Fibroblast of skin of left biceps (primary cell): ENCODE results near the gene GMDS.

Experiments
- DNase-seq, 2 experiments: peaks; one replicate each; pipeline ENCODE4 v3.0.0-alpha.2; 2013; ENCODE audit warnings: low read depth in 2 of 2

The GMDS gene

GRCh38 chr6:1591243-1591642 lies 654.2 kb downstream of the GMDS start:
- DNase-seq = no peak

DNA sequence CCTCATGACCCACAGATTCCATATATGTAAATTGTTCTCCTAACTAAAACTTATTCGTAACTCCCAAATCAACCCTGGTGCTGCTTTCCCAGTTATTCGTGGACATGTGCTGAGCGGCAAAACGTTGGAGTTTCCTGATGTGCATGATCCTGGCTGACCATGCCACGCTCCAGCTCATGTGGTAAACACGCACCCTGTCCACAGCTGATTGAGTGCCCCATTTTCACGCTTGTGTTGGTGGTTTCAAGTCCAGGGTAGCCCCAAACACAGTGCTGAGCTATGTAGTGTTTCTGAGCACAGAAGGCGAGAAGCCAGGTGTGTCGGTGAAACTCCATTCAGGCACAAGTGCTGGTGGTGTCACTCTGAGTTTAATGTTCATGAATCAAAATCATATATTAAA lies 654.8 kb downstream of the GMDS start:
- no peak for DNase-seq

GRCh38 chr6:1589208-1589607 lies 656.2 kb downstream of the GMDS start:
- no peak for DNase-seq

- DNase-seq = no peak
These were observed 657.4 kb downstream of the GMDS start for GRCh38 chr6:1587977-1588376.

GRCh38 chr6:1587546-1587945 lies 657.9 kb downstream of the GMDS start:
- DNase-seq = no peak

DNA sequence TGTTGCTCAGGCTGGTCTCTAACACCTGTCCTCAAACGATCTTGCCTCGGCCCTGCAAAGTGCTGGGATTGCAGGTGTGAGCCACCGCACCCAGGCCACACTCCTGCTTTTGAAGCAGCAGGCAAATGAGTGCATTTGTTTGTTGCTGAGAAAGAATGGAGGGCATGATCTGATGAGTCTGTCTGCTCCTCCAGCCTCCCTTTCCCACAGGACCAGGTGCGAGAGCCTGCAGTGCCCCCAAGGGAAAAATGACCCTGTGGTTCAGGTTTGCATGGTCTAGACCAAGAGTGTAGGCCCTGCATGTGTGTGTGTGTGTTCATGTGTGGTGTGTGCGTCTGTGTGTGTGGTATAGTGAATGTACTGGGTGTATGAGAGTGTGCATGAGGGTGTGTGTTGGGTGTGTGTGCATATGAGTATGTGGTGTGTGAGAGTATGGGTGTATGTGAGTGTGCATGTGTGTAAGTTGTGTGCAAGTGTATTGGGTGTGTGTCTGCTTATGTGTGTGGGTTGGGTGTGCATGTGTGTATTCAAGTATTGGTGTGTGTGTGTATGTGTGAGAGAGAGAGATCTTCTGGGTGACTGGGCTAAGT lies 658.4 kb downstream of the GMDS start:
- DNase-seq = no peak

- DNase-seq = no peak
These were observed 659.1 kb downstream of the GMDS start for GRCh38 chr6:1586256-1586655.

DNA sequence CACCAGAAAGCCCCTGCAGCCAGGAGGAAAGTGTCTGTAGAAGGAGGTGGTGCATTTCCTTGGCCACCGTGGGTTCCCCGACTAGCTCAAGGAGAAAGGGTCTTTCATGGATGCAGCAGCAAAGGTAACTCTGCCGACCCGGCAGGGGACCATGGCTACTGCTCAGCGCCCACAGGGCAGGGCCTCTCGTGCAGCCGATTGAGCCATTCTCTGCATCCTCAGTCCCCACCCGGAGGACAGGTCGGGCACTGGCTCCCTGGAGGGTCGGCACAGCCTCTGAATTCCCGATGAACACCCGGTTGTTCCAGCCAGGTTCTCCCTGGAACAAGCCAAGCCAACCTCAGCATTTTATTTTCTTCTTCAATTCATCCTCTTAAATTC lies 659.7 kb downstream of the GMDS start:
- DNase-seq = no peak

DNA sequence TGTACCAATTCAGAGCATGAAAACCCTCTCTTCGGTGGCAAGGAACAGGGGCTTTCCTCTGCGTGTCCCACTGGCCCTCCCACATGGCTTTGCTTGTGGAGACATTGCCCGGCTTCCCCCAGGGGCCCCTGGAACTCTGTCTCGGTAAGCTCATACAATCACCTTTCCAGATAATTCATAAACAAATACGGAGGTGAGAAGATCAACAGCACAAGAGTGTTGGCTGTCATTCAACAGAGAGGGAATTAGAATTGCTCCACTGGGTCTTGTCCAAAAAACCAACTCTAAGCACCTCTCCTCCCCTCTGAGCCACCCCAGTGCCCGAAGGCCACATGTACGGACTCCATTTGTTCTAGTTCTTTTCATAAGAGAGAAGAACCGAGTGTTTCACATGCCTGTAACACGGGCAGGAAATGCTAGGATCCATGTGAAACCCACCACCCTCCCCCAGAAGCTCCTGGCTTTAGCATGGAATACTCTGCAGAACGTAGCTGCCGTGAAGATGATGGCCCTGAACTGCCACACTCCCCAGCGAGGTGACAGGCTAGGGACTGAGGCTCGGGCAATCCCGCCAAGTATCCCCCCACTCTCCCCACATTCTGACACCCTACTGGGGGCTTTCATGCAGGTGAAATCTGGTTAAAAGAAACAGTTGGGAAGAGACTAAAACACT lies 660.3 kb downstream of the GMDS start:
- DNase-seq = no peak

DNA sequence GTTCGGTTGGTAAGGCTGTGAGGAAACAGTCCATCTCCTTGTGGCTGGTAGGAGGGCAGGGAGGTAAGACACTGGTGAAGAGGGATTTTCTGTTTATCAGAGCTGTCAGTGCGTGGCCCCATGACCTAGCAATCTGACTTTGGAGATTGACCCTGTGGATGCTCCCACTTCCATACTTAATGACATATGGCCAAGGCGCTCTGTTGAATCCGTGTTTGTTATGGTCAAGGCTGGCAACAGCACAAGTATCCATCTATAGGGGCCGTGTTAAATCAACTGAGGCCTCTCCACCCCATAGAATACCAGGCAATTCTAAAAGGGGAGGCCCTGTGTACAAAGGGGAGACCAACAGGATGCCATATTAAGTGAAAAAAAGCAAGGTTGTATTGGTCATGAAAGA lies 661.3 kb downstream of the GMDS start:
- no peak for DNase-seq

- DNase-seq = no peak
These were observed 664.0 kb downstream of the GMDS start for GRCh38 chr6:1581120-1581991.

DNA sequence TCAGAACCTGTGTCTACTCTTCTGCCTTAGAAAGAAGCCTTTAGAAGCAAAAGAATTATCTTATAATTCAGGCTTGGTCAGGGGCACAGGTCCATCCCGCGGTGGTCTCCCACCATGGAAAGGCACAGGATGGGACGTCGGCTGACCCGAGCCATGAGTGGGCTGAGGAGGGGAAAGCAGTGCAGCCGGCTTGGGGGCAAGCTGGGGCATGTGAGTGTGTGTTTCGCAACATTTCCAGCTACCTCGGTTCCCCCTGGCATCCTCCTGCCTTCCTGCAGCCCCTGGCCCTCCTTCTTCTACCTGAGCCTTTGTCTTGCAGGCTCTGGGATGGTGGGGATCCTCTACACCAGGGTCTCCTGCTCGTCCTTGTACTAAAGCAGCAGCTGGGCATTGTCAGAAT lies 664.8 kb downstream of the GMDS start:
- no peak for DNase-seq

- DNase-seq = no peak
These were observed 665.3 kb downstream of the GMDS start for GRCh38 chr6:1580109-1580508.

DNA sequence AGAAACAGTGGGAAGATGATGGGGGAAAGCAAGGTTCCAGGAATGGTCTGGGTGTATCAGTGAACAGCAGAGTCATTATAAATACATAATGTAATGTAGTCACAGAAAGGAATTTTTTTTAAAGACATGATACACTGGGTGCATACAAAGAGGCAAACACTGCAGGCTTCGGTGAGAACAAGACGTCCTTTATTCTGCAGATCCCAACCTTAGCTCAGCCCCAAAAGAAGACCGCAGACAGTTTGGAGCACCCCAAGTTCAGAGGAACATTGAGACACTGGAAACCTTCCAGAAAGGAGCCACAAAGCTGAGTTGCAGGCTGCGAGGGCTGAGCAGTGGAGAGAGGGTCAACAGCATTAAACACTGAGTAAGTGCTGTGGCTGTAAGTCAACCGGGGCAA lies 666.3 kb downstream of the GMDS start:
- no peak for DNase-seq

GRCh38 chr6:1577896-1578745 lies 667.3 kb downstream of the GMDS start:
- DNase-seq = no peak

DNA sequence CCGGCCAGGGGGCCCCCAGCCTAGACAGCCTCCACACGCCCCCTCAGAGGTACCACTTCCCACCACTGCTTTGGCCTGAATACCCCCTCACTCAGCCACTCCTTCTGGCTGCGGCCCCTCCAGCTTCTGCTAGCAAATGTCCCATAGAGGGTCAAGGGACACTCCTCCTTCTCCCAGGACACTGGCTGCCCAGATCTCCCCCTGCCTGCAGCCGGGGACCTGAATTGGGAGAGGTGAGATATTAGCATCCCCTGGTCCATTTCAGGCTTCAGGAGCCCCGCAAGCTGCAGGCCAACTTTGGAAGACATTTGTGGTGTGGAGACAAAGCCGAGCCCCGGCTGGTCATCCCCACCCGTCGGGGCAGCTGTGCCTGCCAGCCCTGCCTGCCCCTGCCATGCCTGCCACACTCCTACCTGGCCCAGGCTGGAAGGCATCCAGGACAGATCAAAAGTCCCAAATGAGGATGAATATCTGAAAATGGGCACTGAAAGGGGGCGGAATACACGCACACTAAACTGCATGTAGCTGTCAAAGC lies 668.2 kb downstream of the GMDS start:
- DNase-seq = no peak

DNA sequence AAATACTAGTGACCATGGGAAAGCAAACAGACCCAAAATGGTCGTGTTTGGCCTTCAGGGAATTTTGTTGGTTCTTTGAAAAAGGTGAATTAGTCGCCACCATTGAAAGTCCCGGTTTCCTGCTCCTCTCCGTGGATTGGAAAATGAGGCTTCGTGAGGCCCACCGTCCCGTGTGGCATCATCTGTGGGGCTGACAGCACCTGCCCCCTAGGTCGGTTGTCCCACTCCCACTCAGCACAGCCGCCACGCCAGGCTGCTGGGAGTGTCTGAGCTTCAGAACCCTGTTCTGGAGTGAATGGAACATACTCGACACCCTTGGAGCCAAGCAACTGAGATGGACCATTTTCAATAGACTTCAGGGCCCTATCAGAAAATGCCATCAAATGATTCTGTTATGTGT lies 668.7 kb downstream of the GMDS start:
- DNase-seq = no peak

DNA sequence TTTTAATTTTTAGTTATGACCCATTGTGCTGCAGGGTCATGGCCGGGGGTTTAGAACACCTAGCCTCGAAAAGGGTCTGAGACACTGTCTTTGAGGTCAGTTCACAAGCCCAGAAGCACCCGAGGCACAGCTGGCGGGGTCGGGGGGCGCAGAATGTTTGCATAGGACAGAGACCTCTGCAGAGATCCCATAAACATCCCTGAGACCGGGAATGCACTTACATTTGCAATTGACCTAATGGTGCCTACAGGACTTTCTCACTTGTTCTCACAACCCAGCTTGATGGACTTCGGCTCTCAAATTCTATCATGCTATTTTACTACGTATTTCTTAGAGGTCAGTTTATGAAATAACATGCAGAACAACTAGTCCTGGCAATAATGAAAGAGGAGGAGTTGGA lies 669.2 kb downstream of the GMDS start:
- no peak for DNase-seq

DNA sequence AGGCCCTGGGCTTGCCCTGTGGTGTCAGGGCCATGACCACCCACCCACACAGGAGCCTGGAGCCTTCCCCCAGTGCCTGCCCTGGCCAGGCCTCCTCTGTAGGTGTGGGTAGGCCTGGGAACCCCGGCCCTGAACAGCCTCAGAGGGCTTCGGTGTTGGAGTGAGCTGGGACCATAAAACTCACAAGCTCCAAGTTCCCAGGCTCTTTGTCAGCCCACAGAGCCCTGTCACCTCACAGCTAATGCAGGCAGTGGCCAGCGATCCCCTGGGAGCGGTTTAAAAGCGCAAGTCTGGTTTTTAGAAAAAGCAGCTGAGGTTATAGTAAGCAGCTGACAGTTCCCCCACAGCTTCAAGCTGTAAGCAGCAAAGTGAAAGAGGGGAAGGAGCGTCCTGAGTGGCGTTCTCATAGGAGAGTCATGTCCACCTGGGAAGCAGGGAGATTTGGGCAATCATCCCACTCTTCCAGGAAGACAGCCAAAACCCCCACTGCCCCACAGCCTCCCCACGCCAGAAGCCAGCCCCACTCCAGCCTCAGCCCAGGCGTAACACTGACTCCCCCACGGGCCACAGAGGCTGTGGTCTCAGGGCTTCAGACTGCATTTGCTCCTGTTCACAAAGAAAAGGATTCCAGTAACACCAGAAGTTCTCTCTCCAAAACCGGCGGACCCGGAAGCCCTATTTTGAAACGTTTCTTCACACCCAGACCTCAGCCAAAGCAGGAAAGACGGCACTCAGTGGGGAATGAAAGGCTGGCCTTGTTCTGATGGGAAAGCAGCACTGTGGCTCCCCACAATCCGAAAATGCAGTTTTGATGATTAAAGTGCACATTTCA lies 670.0 kb downstream of the GMDS start:
- no peak for DNase-seq

GRCh38 chr6:1574890-1575209 lies 670.6 kb downstream of the GMDS start:
- DNase-seq = no peak
